Skeletal muscle satellite cell (primary cell): ENCODE measurements around the gene EME2. TPM values are rescaled to one million over a fixed set of nuclear protein-coding genes. Genes with fewer than 3 reads are reported as not detected.
A peak's percentile ranks its signal among the peaks of the same experiment; 100 is the strongest.

Experiments
- H3K27me3 ChIP-seq: 2 replicates; pipeline ENCODE4 v1.7.0; 2013; ENCODE audit warnings: low read length; ENCODE audit not compliant: control insufficient read depth, insufficient read depth
- H3K36me3 ChIP-seq: 2 replicates; pipeline ENCODE4 v1.7.0; 2013; ENCODE audit warnings: mild to moderate bottlenecking, control low read depth, low read length; ENCODE audit not compliant: insufficient read depth
- H3K4me1 ChIP-seq: 2 replicates; pipeline ENCODE4 v1.7.0; 2013; ENCODE audit warnings: low read length; ENCODE audit not compliant: control insufficient read depth, insufficient read depth
- H3K4me2 ChIP-seq: 2 replicates; pipeline ENCODE4 v1.7.0; 2013; ENCODE audit warnings: mild to moderate bottlenecking, low read length
- H3K4me3 ChIP-seq: 2 replicates; pipeline ENCODE4 v1.7.0; 2013; ENCODE audit warnings: low read length
- H3K9ac ChIP-seq: 2 replicates; pipeline ENCODE4 v1.7.0; 2013; ENCODE audit warnings: mild to moderate bottlenecking, low read depth, low read length, moderate library complexity
- H3K9me3 ChIP-seq: replicated peaks from 2 replicates; pipeline ENCODE4 v1.7.0; 2013; ENCODE audit warnings: mild to moderate bottlenecking, control low read depth, low read length
- total RNA-seq: library from RNA; depleted of rRNA; stranded (reverse); fragments of >200 nt; gene quantifications from 2 replicates; pipeline ENCODE4 v1.2.3, GENCODE V29; 2012; rRNA removed

Gene EME2, protein sequence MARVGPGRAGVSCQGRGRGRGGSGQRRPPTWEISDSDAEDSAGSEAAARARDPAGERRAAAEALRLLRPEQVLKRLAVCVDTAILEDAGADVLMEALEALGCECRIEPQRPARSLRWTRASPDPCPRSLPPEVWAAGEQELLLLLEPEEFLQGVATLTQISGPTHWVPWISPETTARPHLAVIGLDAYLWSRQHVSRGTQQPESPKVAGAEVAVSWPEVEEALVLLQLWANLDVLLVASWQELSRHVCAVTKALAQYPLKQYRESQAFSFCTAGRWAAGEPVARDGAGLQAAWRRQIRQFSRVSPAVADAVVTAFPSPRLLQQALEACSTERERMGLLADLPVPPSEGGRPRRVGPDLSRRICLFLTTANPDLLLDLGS
- total RNA-seq = 11.7 and 15.1 TPM in 2 replicates

GRCh38 chr16:1772362-1772907, at the start of gene EME2:
TSS of gene EME2 (plus strand) at chr16:1772810. CDS start at chr16:1773228, 418 bp downstream.
- Histone ChIP-seq H3K4me2 (peak within 1 kb of the TSS; percentile 85), H3K9me3 (no peaks in the 10 kb centered on the region), H3K36me3 (peaks cover 42% of the 10 kb centered on the region), H3K27me3 (no peaks in the 10 kb centered on the region), H3K9ac (peak within 1 kb of the TSS; percentile 98), H3K4me3 (peak within 1 kb of the TSS; percentile 92), H3K4me1 (peaks cover 32% of the 10 kb centered on the region)

DNA sequence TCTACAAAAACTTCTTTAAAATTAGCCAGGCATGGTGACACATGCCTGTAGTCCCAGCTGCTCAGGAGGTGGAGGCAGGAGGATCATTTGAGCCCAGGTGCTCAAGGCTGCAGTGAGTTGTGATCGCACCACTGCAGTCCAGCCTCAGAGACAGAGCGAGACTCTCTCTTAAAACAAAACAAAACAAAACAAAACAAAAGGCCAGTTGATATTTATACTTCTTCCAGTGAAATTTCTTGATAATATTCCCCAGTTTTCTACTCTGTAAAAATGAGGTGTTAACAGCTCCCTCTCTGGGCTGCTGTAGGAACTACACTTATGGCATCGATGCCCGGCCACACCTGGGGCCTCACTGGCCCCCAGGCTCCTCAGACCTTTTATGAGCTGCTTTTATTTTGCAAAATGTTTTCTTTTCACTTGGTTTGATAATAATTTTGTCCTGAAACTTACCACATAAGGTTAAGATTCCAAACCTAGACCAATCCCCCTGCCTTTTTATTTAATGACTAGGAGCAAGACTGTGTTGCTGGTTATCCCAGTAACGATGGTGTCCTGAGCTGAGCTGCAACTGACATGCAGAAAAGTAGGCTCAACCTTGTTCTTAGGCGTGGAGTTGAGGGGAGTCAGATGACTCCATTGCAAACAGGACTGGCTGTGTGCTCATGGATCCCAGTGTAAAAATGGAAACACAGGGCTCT, 49.0 kb upstream of the EME2 start:
- Histone ChIP-seq H3K9ac (no peak overlapping the region), H3K27me3 (no peaks in the 10 kb centered on the region), H3K4me2 (no peak overlapping the region), H3K4me3 (no peak overlapping the region), H3K4me1 (peaks cover 20% of the 10 kb centered on the region), H3K36me3 (peaks cover 24% of the 10 kb centered on the region), H3K9me3 (no peaks in the 10 kb centered on the region)

DNA sequence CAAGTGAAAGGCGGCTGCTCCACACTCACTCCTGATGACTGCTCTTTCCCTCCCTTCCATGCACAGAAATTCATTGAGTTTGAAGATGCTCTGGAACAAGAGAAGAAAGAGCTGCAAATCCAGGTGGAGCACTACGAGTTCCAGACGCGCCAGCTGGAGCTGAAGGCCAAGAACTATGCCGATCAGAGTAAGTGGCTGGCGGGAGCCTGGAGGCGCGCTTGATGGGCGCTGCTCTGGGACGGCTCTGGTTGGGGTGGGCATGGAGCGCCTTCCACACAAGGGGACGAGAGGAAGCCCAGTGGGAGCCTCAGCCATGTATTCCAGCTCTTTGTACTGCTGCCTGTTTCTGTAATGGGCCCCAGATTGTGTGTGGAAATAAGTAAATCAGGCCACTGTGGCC, 48.1 kb upstream of the EME2 start:
- Histone ChIP-seq H3K4me3 (no peak overlapping the region), H3K9me3 (no peaks in the 10 kb centered on the region), H3K9ac (no peak overlapping the region), H3K27me3 (no peaks in the 10 kb centered on the region), H3K4me1 (peaks cover 20% of the 10 kb centered on the region), H3K4me2 (no peak overlapping the region), H3K36me3 (peaks cover 32% of the 10 kb centered on the region)

GRCh38 chr16:1726661-1727502, 45.7 kb upstream of the EME2 start:
- Histone ChIP-seq H3K27me3 (no peaks in the 10 kb centered on the region), H3K9me3 (no peaks in the 10 kb centered on the region), H3K4me1 (peaks cover 16% of the 10 kb centered on the region), H3K9ac (no peak overlapping the region), H3K4me2 (no peak overlapping the region), H3K36me3 (peaks cover 40% of the 10 kb centered on the region), H3K4me3 (no peak overlapping the region)

- Histone ChIP-seq H3K4me3 (no peak overlapping the region), H3K27me3 (no peaks in the 10 kb centered on the region), H3K4me2 (no peak overlapping the region), H3K9ac (no peak overlapping the region), H3K36me3 (peaks cover 49% of the 10 kb centered on the region), H3K9me3 (no peaks in the 10 kb centered on the region), H3K4me1 (peaks cover 10% of the 10 kb centered on the region)
Measured at GRCh38 chr16:1727651-1728624, 44.7 kb upstream of the EME2 start.

DNA sequence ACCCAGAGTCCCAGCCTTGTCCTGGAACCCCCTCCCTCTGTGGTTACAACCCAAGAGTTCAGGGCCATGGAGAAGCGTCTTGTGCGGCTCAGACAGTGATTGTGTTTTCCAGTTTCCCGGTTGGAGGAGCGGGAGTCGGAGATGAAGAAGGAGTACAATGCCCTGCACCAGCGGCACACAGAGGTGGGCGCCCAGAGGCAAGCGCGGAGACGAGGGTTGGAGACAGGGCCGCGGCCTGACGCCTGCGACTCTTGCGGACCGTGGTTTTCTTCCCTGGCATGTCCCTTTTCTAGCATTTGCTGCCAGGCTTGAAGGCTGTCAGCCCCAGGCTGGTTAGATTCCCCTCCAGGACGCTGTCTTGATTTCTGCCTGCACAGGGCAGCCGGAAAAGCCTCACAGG, 43.6 kb upstream of the EME2 start:
- no peaks in the 10 kb centered on the region for H3K27me3 ChIP-seq
- no peak overlapping the region for H3K9ac ChIP-seq
- no peak overlapping the region for H3K4me3 ChIP-seq
- peaks cover 60% of the 10 kb centered on the region for H3K36me3 ChIP-seq
- no peak overlapping the region for H3K4me2 ChIP-seq
- no peaks in the 10 kb centered on the region for H3K9me3 ChIP-seq
- no peaks in the 10 kb centered on the region for H3K4me1 ChIP-seq

- H3K4me2 ChIP-seq = no peak overlapping the region
- no peaks in the 10 kb centered on the region for H3K4me1 ChIP-seq
- H3K36me3 ChIP-seq = peaks cover 64% of the 10 kb centered on the region
- no peak overlapping the region for H3K4me3 ChIP-seq
- H3K9ac ChIP-seq = no peak overlapping the region
- no peaks in the 10 kb centered on the region for H3K9me3 ChIP-seq
- H3K27me3 ChIP-seq = no peaks in the 10 kb centered on the region
Measured at GRCh38 chr16:1729445-1729844, 43.2 kb upstream of the EME2 start.

DNA sequence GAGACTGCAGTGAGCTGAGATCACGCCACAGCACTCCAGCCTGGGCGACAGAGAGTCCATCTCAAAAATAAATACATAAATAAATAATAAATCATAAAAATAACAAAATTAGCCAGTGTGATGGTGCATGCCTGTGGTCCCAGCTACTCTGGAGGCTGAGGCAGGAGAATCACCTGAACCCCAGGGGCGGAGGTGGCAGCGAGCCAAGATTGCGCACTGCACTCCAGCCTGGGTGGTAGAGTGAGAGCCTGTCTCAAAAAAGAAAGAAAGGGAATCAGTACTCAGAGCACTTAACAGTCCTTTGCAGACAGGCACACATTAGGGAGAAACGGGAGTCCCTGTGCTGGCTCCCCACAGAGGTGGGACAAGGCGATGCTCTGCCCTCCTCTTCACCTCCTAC, 41.5 kb upstream of the EME2 start:
- H3K36me3 ChIP-seq = peaks cover 68% of the 10 kb centered on the region
- no peak overlapping the region for H3K9ac ChIP-seq
- H3K4me2 ChIP-seq = no peak overlapping the region

GRCh38 chr16:1731603-1732002, 41.0 kb upstream of the EME2 start:
- no peaks in the 10 kb centered on the region for H3K4me1 ChIP-seq
- no peak overlapping the region for H3K4me2 ChIP-seq
- H3K9me3 ChIP-seq = peaks cover 2% of the 10 kb centered on the region
- H3K9ac ChIP-seq = no peak overlapping the region
- H3K27me3 ChIP-seq = no peaks in the 10 kb centered on the region
- no peak overlapping the region for H3K4me3 ChIP-seq
- peaks cover 65% of the 10 kb centered on the region for H3K36me3 ChIP-seq

More for the DNA sequence above, 41.5 kb upstream of the EME2 start:
- peaks cover 2% of the 10 kb centered on the region for H3K9me3 ChIP-seq
- H3K4me3 ChIP-seq = no peak overlapping the region
- no peaks in the 10 kb centered on the region for H3K27me3 ChIP-seq
- H3K4me1 ChIP-seq = no peaks in the 10 kb centered on the region

GRCh38 chr16:1732071-1732470, 40.5 kb upstream of the EME2 start:
- Histone ChIP-seq H3K4me1 (no peaks in the 10 kb centered on the region), H3K4me2 (no peak overlapping the region), H3K4me3 (no peak overlapping the region), H3K9ac (no peak overlapping the region), H3K27me3 (no peaks in the 10 kb centered on the region), H3K36me3 (peaks cover 61% of the 10 kb centered on the region), H3K9me3 (peaks cover 2% of the 10 kb centered on the region)
